OCI-M2 (cell line): ENCODE results near the gene CC2D2A.
"Not testable (repeated sequence)": the region's sequence is repeated elsewhere in the genome, so short reads cannot be mapped to it uniquely, and the experiment has no call there.

Experiments
- DNase-seq: peaks from one replicate; lab custom pipeline; 2025; ENCODE audit not compliant: unreplicated experiment; lab: John Stamatoyannopoulos, UW

CC2D2A gene

DNA sequence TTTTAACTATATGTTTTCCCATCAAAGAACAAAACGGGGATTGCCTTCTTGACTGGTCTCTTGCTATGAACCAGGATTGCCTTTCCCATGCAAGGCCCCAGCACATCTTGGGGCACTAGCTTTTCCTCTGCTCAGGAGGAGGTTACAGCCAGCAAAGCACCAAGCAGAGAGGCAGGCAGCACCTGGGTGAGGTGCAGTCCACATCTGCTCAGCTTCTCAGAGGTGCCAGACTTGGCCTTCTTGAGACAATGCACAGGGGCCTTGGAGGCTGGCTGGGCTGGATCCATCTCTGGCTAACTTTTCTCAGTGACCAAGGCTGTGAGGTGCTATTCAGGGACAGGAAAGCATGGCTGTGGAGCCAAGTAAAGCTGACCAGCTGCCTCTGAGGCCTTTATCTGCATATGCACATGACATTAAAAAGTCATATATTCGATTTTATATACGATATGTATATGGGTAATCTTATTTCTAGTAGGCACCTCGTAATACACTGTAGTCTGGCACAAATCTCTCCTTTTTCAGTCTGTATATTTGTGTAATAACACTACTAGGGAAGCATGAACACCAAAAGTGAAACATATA, 86.9 kb downstream of the CC2D2A start:
- DNase-seq = no peak

DNA sequence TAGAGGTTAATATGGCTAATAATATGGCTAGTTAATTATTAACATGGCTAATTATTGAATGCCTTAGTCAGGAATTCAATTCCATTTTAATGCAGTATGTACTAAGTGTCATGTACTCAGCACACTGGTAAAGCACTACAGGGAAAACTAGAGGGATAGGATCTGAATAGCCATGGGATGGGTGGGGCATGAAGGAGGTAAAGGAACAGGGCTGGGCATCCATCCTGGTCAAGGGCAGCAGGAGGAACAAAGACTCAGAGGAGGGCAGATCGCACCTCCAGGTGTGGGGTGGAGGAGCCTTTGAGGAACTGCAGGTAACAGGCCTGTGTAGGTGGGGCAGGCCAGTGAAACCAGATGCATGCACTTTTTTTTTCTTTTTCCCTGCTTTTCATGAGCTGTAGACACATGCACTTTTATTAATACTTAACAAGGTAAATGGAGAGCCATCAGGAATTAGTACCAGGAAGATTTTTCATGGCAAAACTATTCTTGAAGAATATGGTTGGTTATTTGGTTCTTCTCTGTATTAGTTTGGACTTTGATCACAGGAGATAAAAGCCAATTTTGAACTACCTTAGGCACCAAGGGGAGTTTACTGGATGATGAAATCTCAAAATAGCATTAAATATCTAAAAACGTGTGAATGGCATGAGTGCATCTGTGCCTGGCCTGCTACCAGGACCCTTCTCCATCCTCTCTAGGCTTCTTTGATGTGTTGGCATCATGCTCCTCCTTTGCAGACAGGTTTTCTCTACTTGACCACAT, 88.3 kb downstream of the CC2D2A start:
- no peak for DNase-seq

DNA sequence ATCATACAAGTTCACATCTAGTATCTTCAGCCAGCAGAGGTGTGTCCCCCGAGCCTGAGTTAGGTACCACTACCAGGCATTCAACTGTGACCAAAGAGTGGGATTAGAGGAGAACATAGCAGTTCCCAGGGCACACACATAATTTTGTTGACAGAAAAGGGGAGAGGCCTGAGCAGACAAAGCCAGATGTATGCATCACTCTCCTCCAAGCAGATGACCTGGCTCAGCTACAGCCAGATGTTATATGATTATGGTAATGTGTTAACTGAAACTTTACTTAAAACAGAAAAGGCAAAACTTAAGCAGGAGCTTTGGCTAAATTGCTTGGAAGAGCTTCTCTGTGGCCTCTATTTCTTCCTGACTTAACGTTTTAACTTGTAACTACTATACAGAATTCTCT, 88.9 kb downstream of the CC2D2A start:
- no peak for DNase-seq

DNA sequence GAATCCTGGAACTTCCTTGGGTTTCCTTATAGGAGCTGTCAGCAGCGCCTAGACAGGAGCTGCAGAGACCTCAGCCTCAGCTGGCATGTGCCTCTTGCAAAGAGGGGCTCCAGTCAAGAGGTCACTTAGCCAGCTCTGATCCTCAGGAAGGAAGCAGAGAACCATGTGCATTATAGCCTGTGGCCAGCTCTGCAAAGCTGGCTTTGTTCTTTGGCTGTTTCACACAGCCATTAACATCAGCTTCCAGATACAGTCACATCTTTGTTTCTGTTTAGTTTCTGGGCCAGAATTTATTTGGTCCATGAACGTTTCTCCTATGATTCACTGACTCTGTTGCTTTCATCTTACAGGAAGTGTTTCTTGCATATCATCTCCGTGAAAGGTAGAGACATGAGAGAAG, 92.4 kb downstream of the CC2D2A start:
- no peak for DNase-seq

DNA sequence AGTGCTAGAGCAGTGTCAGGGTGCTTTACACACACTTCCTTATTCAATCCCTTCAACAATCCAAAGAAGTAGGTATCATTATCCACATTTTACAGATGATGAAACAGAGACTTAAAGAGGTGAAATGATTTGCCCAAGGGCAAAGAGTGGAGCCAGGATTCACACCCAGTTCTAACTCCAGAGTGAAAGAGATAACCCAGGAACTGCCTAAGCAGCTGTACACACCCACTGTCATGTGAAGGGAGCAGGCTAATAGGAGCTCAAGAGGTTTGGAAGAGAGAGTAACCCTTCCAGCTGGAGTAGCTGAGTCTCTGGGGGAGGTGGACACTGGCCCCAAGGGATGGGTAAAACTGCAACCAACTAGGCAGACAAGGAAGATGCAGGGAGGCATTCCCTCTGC, 92.9 kb downstream of the CC2D2A start:
- DNase-seq = no peak

DNA sequence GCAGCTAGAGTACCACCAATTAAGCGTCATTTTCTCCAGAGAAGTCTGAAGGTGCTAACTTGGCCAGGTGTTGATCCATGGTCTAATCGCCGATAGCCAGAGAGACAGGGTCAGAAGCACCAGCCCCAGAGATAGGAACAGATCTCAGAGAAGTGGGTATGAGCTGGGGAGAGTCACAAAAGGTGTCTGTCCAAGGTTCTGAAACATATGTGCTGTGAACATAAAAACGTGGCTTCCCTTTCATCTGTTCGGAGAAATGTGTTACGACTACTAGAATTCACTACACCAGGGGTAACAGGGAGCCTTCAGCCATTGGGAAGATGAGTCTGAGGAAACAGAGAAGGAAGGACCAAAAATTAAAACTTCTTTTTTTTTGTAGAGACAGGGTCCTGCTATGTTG, 94.2 kb downstream of the CC2D2A start:
- DNase-seq = no peak

DNA sequence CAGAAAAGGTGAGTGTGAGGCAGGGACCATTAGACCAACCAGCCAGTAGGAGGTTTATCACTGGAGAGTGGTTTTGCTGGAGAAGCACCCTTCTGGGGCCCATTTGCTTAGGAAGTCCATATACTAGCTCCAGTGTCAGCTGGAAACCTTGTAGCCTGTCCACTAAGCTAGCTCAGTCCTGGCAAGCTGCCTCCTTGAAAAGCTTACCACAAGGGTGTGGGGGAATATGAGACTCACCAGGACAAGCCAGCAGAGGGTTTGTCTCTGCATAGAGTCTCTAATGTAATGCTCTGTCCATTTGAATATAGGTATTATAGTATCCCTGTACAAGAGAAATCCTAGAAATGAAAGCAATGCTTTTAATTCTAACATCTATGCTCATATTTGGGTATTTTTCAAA, 99.1 kb downstream of the CC2D2A start:
- DNase-seq = no peak

DNA sequence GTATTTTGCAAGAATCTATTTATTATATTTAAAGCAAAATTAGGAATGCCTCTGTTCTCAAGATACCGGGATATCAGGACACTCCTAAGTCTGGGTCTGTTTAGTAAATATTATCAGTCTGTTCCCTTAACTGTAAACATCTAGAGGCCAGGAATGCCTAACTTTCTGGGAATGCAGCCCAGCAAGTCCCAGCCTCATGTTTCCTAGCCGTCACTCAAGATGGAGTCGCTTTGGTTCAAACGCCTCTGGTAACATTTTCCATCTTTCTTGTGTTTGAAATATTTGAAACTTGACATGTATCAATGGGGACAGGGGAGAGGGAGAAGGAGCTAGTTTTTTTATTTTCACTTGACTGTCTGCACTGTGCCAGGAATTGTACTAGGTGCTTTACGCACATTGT, 100.1 kb downstream of the CC2D2A start:
- no peak for DNase-seq

DNA sequence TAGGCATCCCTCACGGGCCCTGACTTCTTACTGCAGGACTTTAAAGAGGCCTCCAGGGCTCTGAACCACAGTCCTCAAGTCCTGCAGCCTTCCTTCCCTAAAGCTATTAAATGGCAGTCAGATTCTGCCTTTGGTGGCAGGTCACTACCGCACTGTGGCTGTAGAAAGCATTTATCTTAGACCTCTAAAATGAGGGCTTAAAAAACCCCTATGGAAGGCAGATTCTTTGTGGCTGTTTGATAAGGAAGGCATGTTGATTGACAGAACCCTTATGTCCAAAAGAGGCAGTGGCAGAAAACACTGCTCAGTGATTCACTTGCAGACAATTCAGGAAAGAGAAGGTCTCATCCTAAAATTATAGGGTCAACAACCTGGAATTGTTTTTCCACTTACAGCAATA, 106.3 kb downstream of the CC2D2A start:
- DNase-seq = no peak

DNA sequence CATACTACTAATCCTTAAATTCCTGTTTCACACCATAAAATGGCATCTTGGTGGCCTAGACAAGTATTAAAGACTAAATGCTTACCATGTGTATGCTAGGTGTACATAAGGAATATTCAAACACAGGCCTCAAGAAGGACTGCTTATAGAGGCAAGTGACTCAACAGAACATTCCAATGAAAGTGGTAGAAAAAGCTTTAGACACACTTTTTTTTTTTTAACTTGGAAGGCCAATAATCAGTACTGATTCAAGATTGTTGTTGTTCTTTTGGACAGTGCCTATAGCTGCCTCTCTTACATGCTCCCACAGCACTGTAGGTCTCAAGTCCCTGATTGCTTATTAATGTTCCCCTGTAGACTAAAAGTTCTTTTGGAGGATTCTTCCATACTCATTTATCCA, 107.8 kb downstream of the CC2D2A start:
- no peak for DNase-seq

DNA sequence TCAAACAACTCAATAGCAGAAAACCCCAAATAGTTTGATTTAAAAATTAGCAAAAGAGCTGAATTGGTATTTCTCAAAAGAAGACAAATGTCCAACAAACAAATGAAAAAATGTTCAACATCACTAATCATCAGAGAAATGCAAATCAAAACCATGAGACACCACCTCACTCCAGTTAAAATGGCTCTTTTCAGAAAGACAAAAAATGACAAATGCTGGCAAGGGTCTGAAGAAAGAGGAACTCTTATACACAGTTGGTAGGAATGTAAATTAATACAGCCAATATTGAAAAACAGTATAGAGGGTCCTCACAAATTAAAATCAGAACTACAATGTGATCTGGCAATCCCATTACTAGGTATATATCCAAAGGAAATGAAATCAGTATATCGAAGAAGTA, 115.1 kb downstream of the CC2D2A start:
- DNase-seq = no peak

DNA sequence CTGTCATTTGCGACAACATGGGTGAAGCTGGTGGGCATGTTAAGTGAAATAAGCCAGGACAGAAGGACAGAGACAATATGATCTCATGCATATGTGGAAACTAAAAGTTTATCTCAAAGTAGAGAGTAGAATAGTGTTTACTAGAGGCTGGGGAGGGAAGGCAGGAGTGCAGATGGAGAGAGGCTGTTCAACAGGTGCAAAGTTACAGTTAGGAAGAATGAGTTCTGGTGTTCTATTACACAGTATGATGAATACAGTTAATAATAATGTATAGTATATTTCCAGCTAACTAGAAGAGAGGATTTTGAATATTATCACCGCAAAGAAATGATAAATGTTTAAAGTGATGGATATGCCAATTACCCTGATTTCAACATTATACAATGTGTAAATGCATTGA, 115.6 kb downstream of the CC2D2A start:
- no peak for DNase-seq

DNA sequence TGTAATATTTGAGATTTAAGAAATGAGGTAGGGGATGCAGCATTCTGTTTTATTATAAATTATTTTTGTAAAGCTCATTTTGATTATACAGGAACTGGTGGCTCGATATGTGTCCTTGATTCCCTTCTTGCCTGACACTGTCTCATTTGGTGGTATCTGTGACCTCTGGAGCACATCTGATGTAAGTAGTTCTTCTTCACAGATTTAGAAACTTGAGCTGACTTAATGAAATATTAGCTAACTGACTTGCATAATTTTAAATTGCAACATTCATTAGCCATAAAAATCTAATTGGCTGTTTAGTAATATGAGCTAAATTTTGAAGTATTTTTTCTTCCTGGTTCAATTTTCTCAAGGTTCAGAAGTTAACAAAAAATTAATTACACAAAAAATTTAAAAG, 116.4 kb downstream of the CC2D2A start:
- DNase-seq = no peak

DNA sequence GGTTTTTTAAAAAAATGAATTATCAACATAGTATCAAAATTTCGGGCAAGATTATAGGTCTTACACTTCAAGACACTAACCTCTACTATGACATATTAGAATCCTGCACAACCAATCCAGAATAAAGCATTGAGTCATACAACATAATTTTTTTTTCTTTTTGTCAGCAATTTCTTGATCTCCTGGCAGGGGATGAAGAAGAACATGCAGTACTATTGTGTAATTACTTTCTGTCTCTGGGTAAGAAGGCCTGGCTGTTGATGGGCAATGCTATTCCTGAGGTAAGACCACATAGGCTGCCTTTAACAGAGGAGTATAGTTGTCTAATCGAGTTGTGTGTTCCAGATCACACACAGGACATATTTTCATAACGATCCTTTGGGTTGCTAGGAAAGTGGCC, 118.0 kb downstream of the CC2D2A start:
- DNase-seq = no peak

DNA sequence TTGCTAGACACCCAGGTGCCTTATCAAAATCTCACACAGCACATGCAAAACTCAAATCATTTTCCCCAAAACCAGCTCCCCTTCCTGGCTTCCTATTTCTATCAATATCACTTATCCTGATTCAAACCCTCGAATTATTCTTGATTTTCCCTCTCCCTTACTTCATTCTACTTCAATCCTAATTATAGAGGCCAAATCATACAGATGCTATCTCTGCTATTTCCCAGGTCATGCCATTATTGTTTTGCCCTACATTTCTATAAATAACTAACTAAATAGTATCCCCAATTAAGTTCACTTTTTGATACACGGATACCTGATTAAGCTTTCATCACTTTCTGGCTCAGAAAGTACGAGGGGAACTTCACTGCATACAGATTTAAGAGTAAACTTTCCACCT, 123.1 kb downstream of the CC2D2A start:
- DNase-seq = no peak

DNA sequence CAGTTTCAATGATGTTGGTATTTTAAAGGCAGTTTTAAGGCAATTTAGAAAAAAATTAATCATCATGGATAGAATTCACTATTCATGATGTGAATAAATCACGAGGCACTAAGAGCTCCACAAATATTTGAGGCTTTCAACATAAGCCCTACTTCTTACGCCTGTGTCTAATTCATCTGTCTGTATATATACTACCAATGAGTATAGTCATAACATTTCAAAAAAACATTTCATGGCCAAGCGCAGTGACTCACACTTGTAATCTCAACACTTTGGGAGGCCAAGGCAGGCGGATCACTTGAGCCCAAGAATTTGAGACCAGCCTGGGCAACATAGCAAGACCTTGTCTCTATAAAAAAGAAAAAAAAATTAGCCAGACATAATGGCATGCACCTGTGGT, 129.0 kb downstream of the CC2D2A start:
- no peak for DNase-seq

DNA sequence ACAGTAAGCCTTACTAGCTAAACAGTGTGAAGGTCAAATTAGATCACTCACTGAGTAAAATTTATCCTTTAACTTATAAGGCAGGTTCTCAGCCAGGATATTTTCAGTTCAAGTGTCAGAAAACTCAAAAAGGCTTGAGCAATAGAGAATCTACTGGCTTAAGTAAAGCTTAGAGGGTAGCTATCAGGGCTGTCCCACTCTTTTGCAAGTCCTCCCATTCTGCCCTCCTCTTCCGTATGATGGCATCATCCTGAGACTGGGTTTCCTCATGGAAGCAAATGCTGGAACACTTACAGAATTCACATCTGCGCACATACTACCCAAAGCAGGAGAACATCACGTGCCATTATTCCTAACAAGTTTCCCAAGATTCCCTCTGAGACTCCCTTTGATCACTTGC, 130.5 kb downstream of the CC2D2A start:
- DNase-seq = no peak

DNA sequence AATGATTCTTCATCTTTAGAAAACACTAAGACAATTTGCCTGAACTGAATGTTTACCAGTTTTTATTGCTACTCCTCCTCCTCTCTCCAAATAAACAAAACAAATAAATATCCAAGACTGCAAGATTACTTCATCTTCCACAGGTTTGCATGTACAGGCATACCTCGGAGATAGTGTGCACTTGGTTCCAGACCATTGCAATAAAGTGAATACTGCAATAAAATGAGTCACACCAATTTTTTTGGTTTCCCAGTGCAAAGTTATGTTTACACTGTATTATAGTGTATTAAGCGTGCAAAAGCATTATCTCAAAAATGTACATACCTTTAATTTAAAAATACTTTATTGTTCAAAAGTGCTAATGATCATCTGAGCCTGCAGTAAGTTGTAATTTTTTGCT, 132.2 kb downstream of the CC2D2A start:
- DNase-seq = no peak

DNA sequence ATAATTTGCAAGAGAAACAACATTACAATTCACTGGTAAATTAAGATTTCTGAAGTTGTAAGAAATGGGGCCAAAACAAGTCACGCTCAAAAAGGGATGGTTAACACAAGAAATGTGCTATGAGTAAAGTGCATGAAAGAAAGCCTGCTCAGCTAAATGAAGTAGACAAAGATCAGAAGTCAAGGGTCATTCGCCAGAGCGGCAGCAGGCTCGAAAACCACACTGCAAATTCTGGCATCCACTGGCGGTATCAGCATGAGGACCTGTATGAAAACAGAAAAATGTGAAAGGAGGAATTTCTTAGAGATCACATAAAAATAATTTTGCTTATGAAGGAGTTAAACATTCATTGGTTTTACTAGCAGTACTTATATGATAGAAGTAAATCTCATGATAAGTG, 135.9 kb downstream of the CC2D2A start:
- DNase-seq = no peak

DNA sequence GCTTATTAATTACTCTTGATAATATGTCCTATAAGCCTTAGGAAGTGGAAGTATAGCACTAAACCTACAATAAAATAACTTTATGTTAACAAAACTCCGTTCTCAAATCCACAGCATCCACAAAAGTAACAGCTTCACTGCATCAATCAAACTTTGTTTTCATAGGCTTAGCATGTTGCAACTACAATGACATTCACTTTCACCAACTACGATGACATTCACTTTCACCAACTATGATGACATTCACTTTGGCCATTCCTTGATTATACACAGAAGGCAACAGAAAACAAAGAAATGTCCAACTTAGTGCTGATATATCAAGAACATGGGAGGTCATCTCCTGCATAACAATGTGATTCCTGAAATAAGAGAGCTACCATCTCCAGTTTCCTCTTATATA, 141.2 kb downstream of the CC2D2A start:
- no peak for DNase-seq

DNA sequence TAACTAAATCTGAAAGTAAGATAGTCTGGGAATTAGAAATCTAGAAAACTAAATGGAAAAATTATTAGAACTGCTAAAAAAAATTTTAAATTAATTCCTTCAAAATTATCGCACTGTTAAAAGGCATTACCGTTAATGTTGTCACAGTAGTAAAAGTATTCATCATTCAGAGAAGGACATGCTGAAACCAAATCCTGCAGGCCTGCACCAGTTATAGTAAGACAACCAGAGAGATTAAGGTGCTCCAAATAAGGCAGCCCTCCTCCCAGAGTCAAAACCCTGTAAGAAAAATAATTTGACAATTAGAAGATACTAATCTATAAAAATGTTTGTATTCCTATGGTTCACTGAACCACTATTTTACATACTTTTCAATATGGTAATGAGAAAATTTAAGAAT, 142.5 kb downstream of the CC2D2A start:
- DNase-seq = no peak

DNA sequence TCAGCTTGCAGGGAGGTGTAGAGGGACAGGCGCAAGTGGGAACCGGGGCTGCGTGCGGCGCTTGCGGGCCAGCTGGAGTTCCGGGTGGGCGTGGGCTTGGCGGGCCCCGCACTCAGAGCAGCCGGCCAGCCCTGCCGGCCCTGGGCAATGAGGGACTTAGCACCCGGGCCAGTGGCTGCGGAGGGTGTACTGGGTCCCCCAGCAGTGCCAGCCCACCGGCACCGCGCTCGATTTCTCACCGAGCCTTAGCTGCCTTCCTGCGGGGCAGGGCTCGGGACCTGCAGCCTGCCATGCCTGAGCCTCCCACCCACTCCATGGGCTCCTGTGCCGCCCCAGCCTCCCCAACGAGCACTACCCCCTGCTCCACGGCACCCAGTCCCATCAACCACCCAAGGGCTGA, 145.2 kb downstream of the CC2D2A start:
- DNase-seq = not testable (repeated sequence)

DNA sequence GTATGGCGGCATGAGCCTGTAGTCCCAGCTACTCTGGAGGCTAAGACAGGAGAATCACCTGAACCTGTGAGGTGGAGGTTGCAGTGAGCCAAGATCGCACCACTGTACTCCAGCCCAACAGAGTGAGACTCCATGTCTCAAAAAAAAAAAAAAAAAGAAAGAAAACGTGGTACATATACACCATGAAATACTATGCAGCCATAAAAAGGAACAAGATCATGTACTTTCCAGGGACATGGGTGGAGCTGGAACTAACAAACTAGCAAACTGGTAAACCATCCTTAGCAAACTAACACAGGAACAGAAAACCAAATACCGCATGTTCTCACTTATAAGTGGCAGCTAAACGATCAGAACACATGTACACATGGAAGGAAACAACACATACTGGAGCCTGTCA, 147.7 kb downstream of the CC2D2A start:
- not testable (repeated sequence) for DNase-seq
